ENCODE results near the gene SLC25A14. TPM values are rescaled to one million over a fixed set of nuclear protein-coding genes. Genes with fewer than 3 reads are reported as not detected.
"Not testable (repeated sequence)": the region's sequence is repeated elsewhere in the genome, so short reads cannot be mapped to it uniquely, and the experiment has no call there.

The SLC25A14 gene
- total and polyA plus RNA-seq, 3 donors from 2014 or later = 15.2 to 19.2 (median 16.8) TPM

DNA sequence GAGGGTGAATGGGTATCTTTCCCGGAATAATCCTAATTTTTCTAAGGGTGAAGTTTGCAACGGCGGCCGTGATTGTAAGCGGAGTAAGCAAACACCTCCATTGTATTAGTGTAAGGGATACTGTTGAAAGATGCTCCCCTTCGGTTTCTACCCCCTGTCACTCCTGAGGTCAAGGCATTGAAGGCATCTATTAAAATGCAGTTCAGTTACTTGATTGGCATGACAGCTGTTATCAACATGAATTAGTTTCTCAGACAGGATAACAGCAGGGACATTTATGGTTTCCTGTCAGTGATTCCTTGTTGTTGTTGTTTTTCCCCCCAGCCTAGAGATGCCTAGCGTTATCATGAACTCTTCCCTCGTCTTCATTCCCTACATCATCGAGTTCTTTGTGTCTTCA, 552 bp downstream of the SLC25A14 start:
- H3K27ac ChIP-seq = no peak overlapping the region
- no peaks in the 10 kb centered on the region for H3K4me1 ChIP-seq
- peak overlapping the region; percentile 58 to 74 for H3K4me3 ChIP-seq
- no peaks in the 10 kb centered on the region for H3K27me3 ChIP-seq
- DNase-seq = no peak
- no peak for TF ChIP-seq POLR2A (IDR thresholded peaks at IDR 0.05)
- TF ChIP-seq CTCF (IDR thresholded peaks at IDR 0.05) = no peak
- no peaks in the 10 kb centered on the region for H3K36me3 ChIP-seq (ENCODE audit: low read depth, missing control alignments)
- intact Hi-C loops (cut with DNase I; ENCODE audit: low total_unique reads) = no loop called here
- WGBS, 2 donors = 4 to 6% methylated on average over 9 of the region's 9 CpGs
- H3K9me3 ChIP-seq = no peaks in the 10 kb centered on the region

DNA sequence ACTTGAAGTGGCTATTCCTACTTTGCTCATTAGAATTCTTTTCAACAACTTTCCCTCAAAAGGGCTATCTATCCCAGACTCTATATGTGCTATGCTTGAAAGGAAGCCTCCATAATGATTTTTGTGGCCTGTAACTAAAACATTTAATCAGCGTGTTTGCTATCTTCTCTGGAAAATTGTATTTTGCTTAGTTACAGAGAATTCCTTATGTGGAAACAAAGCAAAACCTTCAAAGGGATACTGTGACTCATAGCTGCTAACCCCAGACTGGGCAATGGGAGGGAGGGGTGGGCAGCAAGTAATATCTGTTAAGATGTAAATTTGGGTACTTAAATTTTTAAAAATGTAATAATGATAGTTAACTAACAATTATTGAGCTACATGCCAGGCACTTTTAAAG, 3.7 kb downstream of the SLC25A14 start:
- WGBS, 2 donors = 81 to 91% methylated on average over 1 of the region's 1 CpG
- DNase-seq = no peak
- Histone ChIP-seq H3K27ac (no peak overlapping the region), H3K9me3 (no peaks in the 10 kb centered on the region), H3K27me3 (no peaks in the 10 kb centered on the region), H3K36me3 (ENCODE audit: low read depth, missing control alignments) (no peaks in the 10 kb centered on the region), H3K4me3 (no peak overlapping the region), H3K4me1 (no peaks in the 10 kb centered on the region)
- TF ChIP-seq CTCF (IDR thresholded peaks at IDR 0.05) (no peak), POLR2A (IDR thresholded peaks at IDR 0.05) (no peak)
- intact Hi-C loops (cut with DNase I; ENCODE audit: low total_unique reads) = no loop called here

- no peak for DNase-seq
- 20 to 55% methylated on average over 1 of the region's 1 CpG for WGBS, 2 donors
- Histone ChIP-seq H3K27ac (no peak overlapping the region), H3K4me1 (no peaks in the 10 kb centered on the region), H3K9me3 (no peaks in the 10 kb centered on the region), H3K36me3 (ENCODE audit: low read depth, missing control alignments) (no peaks in the 10 kb centered on the region), H3K27me3 (no peaks in the 10 kb centered on the region), H3K4me3 (no peak overlapping the region)
- TF ChIP-seq CTCF (IDR thresholded peaks at IDR 0.05) (no peak), POLR2A (IDR thresholded peaks at IDR 0.05) (no peak)
- intact Hi-C loops (cut with DNase I; ENCODE audit: low total_unique reads) = no loop called here
Measured at GRCh38 chrX:130347321-130347720, 7.6 kb downstream of the SLC25A14 start.

- Histone ChIP-seq H3K27me3 (no peaks in the 10 kb centered on the region), H3K36me3 (ENCODE audit: low read depth, missing control alignments) (no peaks in the 10 kb centered on the region), H3K9me3 (no peaks in the 10 kb centered on the region), H3K4me1 (no peaks in the 10 kb centered on the region), H3K4me3 (no peak overlapping the region), H3K27ac (no peak overlapping the region)
- intact Hi-C loops (cut with DNase I; ENCODE audit: low total_unique reads) = no loop called here
- TF ChIP-seq POLR2A (IDR thresholded peaks at IDR 0.05) = no peak
- no peak for TF ChIP-seq CTCF (IDR thresholded peaks at IDR 0.05)
- WGBS, 2 donors = 90 to 97% methylated on average over 3 of the region's 3 CpGs
- DNase-seq = no peak
Measured at GRCh38 chrX:130351567-130351966, 11.8 kb downstream of the SLC25A14 start.

- H3K4me1 ChIP-seq; intact Hi-C loops (cut with DNase I; ENCODE audit: low total_unique reads); H3K27ac ChIP-seq; H3K9me3 ChIP-seq; H3K4me3 ChIP-seq; H3K27me3 ChIP-seq; H3K36me3 ChIP-seq (ENCODE audit: low read depth, missing control alignments); DNase-seq: not testable (repeated sequence)
- WGBS, 2 donors = 92 to 93% methylated on average over 1 of the region's 1 CpG
Measured at GRCh38 chrX:130352050-130352449, 12.3 kb downstream of the SLC25A14 start.

Measured in testis (tissue), 3 donors.